Neuronal stem cell (in vitro differentiated cells): Measurements from ENCODE around the gene DNTTIP2.
A peak's percentile ranks its signal among the peaks of the same experiment; 100 is the strongest.

ENCODE experiments used
- DNase-seq: peaks from one replicate; pipeline ENCODE4 v3.0.0-alpha.2; 2013; ENCODE audit warnings: low spot score
- H2AFZ ChIP-seq: one replicate; pipeline ENCODE4 v1.6.1; 2013; ENCODE audit warnings: mild to moderate bottlenecking, low read length, inconsistent platforms
- H2AK5ac ChIP-seq: 2 replicates; pipeline ENCODE4 v1.6.1; 2013; ENCODE audit warnings: low read depth, mild to moderate bottlenecking, inconsistent platforms, low read length, moderate library complexity, mixed read lengths
- H2BK120ac ChIP-seq: 2 replicates; pipeline ENCODE4 v1.6.1; 2013; ENCODE audit warnings: low read depth, mild to moderate bottlenecking, inconsistent platforms, low read length, moderate library complexity, mixed read lengths
- H2BK12ac ChIP-seq: one replicate; pipeline ENCODE4 v1.6.1; 2013; ENCODE audit warnings: low read length, inconsistent platforms
- H2BK15ac ChIP-seq: 2 replicates; pipeline ENCODE4 v1.6.1; 2013; ENCODE audit warnings: mild to moderate bottlenecking, low read length, inconsistent platforms, mixed read lengths
- H2BK5ac ChIP-seq: one replicate; pipeline ENCODE4 v1.6.1; 2013; ENCODE audit warnings: inconsistent platforms, mild to moderate bottlenecking, low read length, moderate library complexity
- H3K14ac ChIP-seq: one replicate; pipeline ENCODE4 v1.6.1; 2013; ENCODE audit warnings: low read length, inconsistent platforms
- H3K18ac ChIP-seq: 2 replicates; pipeline ENCODE4 v1.6.1; 2013; ENCODE audit warnings: low read length, inconsistent platforms
- H3K23ac ChIP-seq: 2 replicates; pipeline ENCODE4 v1.6.1; 2013; ENCODE audit warnings: low read depth, mild to moderate bottlenecking, mixed read lengths, low read length, inconsistent platforms; ENCODE audit not compliant: poor library complexity
- H3K27ac ChIP-seq: replicated peaks from 3 replicates; pipeline ENCODE4 v1.5.1; 2013; ENCODE audit warnings: low read length, inconsistent platforms
- H3K27me3 ChIP-seq, 3 experiments: 2 replicates each; pipeline ENCODE4 v1.6.1; 2013; ENCODE audit warnings: low read length in 3 of 3, mild to moderate bottlenecking in 2 of 3, inconsistent platforms in 1 of 3, low read depth in 1 of 3, mixed read lengths in 1 of 3, moderate library complexity in 1 of 3; ENCODE audit not compliant: control insufficient read depth in 3 of 3, insufficient read depth in 3 of 3
- H3K36me3 ChIP-seq, 2 donors: replicated peaks in 1 of 2; 2 replicates each; pipeline ENCODE4 v1.6.1; 2013; ENCODE audit warnings: low read length in 2 of 2; ENCODE audit not compliant: control insufficient read depth in 2 of 2, insufficient read depth in 2 of 2
- H3K4ac ChIP-seq: 2 replicates; pipeline ENCODE4 v1.6.1; 2013; ENCODE audit warnings: inconsistent platforms, mild to moderate bottlenecking, low read length, moderate library complexity
- H3K4me1 ChIP-seq, 2 donors: 1 replicate in 1 of 2; 2 replicates in 1 of 2; pipeline ENCODE4 v1.6.1; 2013; ENCODE audit warnings: low read length in 2 of 2, low read depth in 1 of 2; ENCODE audit not compliant: control insufficient read depth in 2 of 2, insufficient read depth in 1 of 2
- H3K4me2 ChIP-seq: one replicate; pipeline ENCODE4 v1.6.1; 2013; ENCODE audit warnings: mild to moderate bottlenecking, low read length, inconsistent platforms; ENCODE audit not compliant: insufficient read depth, poor library complexity, severe bottlenecking
- H3K4me3 ChIP-seq, 2 donors: 2 replicates each; pipeline ENCODE4 v1.5.1; 2013; ENCODE audit warnings: low read length in 2 of 2, mild to moderate bottlenecking in 2 of 2, inconsistent platforms in 1 of 2, moderate library complexity in 1 of 2
- H3K79me1 ChIP-seq: one replicate; pipeline ENCODE4 v1.6.1; 2013; ENCODE audit warnings: low read depth, mild to moderate bottlenecking, inconsistent platforms, low read length, moderate library complexity
- H3K9ac ChIP-seq: one replicate; pipeline ENCODE4 v1.6.1; 2013; ENCODE audit warnings: mild to moderate bottlenecking, low read depth, low read length, inconsistent platforms; ENCODE audit not compliant: poor library complexity
- H3K9me3 ChIP-seq, 2 donors: replicated peaks in 1 of 2; 2 replicates each; pipeline versions ENCODE3 to v1.6.1; 2013; ENCODE audit warnings: low read length in 2 of 2, mild to moderate bottlenecking in 2 of 2, inconsistent platforms in 1 of 2, low read depth in 1 of 2, mixed read lengths in 1 of 2, moderate library complexity in 1 of 2; ENCODE audit not compliant: control insufficient read depth in 2 of 2, insufficient read depth in 1 of 2
- H4K8ac ChIP-seq: one replicate; pipeline ENCODE4 v1.6.1; 2013; ENCODE audit warnings: low read depth, mild to moderate bottlenecking, inconsistent platforms, low read length, moderate library complexity
- H4K91ac ChIP-seq: one replicate; pipeline ENCODE4 v1.6.1; 2013; ENCODE audit warnings: low read length, low read depth, mild to moderate bottlenecking, inconsistent platforms; ENCODE audit not compliant: poor library complexity
- WGBS, 2 donors: extraction: QIAGEN DNeasy Blood & Tissue Kit; methylation state at CpG; one replicate each; pipeline ENCODE4 v1.1.7; 2013; ENCODE audit warnings: missing lambda C conversion rate in 2 of 2, mixed read lengths in 1 of 2; ENCODE audit not compliant: insufficient read length in 2 of 2, insufficient replicate concordance in 1 of 2; ENCODE audit errors: extremely low coverage in 2 of 2; 5-methylcytosine and 5-hydroxymethylcytosine counted together

DNTTIP2 gene

DNA sequence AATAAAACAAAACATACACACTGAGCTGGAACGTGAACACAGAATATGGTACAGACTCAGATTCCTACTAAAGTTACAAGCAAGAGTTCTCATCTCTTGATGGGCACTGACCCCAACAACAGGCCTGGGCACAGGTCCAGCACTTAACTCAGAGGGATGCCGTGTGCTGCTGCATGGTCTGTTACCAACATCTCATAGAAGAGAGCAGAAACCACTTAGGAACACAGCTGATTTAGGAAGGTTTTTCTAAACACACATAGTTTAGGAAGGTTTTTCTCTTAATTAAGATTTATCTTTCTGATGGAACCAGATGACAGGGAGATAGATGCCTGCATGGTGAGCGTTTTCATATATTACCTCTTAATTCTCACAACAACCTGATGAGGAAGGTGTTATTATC is 28.7 kb upstream of the DNTTIP2 start:
- Histone ChIP-seq H3K27me3 (no peaks in the 10 kb centered on the region), H2BK15ac (no peak overlapping the region), H4K8ac (no peak overlapping the region), H3K27ac (no peak overlapping the region), H3K4me1 (peaks cover 1 to 5% of the 10 kb centered on the region in 2 donors), H3K36me3 (no peaks in the 10 kb centered on the region), H3K14ac (no peak overlapping the region), H3K79me1 (peaks cover 2% of the 10 kb centered on the region), H3K9ac (no peak overlapping the region), H3K4me2 (no peak overlapping the region), H4K91ac (no peak overlapping the region), H2BK120ac (no peak overlapping the region), H3K18ac (no peak overlapping the region), H3K23ac (no peak overlapping the region), H2BK12ac (no peak overlapping the region), H3K4me3 (peak overlapping the region in 1 of 2 donors; percentile 73), H2BK5ac (no peak overlapping the region), H2AFZ (no peak overlapping the region), H3K9me3 (no peaks in the 10 kb centered on the region), H3K4ac (no peak overlapping the region), H2AK5ac (no peak overlapping the region)
- no peak for DNase-seq
- no CpG with 5 or more reads among the region's 3 CpGs for WGBS, 2 donors

DNA sequence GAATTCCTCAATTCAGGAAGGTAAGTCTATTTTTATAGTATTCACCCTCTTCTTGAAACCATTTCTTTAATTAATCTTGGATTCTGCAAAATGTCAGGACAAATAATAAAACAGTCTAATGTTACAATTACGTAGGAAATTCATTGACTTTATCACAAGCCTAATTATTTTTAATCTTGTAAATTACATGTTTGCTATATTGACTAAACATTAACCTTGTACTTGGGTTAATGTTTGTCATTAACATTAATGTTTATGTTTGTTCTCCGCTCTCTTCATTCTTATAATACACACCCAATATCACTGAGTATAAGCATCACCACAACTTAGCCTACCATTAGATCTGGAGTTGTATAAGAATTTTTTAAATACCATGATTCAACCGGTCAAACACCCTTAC is 27.5 kb upstream of the DNTTIP2 start:
- Histone ChIP-seq H3K4me1 (peaks cover 1 to 5% of the 10 kb centered on the region in 2 donors), H3K9me3 (no peaks in the 10 kb centered on the region), H2BK120ac (no peak overlapping the region), H3K4ac (no peak overlapping the region), H2AK5ac (no peak overlapping the region), H3K9ac (no peak overlapping the region), H2BK12ac (no peak overlapping the region), H2AFZ (no peak overlapping the region), H4K8ac (no peak overlapping the region), H3K14ac (no peak overlapping the region), H3K4me2 (no peak overlapping the region), H3K18ac (no peak overlapping the region), H3K79me1 (peaks cover 2% of the 10 kb centered on the region), H3K36me3 (no peaks in the 10 kb centered on the region), H3K23ac (no peak overlapping the region), H3K27ac (no peak overlapping the region), H2BK5ac (no peak overlapping the region), H2BK15ac (no peak overlapping the region), H3K4me3 (no peak overlapping the region), H4K91ac (no peak overlapping the region), H3K27me3 (no peaks in the 10 kb centered on the region)
- no peak for DNase-seq
- whole genome bisulfite sequencing, 2 donors, result no CpG with 5 or more reads among the region's 3 CpGs

DNA sequence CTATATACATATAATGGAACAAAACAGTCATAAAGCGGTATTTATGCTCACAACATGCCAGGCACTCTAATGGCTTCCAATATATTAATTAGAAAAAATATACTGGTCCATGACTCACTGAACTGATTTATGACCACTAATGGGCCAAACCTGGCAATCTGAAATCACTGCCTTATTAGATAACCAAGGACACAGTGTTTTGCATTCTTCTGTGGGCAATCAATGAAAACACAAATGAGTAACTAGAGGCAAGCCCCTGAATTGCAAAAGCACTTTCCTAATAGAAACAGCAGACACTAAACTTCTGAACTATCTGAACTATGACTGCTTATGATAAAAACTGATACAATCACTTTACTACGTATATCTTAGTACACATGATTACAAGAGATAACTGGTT is 26.7 kb upstream of the DNTTIP2 start:
- H3K4me1 ChIP-seq, result peaks cover 1 to 5% of the 10 kb centered on the region in 2 donors
- no peaks in the 10 kb centered on the region for H3K27me3 ChIP-seq
- H3K14ac ChIP-seq, result no peak overlapping the region
- no peak overlapping the region for H4K8ac ChIP-seq
- no peaks in the 10 kb centered on the region for H3K9me3 ChIP-seq
- H2BK15ac ChIP-seq, result no peak overlapping the region
- H2AFZ ChIP-seq, result no peak overlapping the region
- H3K4ac ChIP-seq, result no peak overlapping the region
- H2BK120ac ChIP-seq, result no peak overlapping the region
- H2AK5ac ChIP-seq, result no peak overlapping the region
- H3K4me3 ChIP-seq, result no peak overlapping the region
- H3K23ac ChIP-seq, result no peak overlapping the region
- peaks cover 0 to 4% of the 10 kb centered on the region in 2 donors for H3K36me3 ChIP-seq
- no peak overlapping the region for H3K4me2 ChIP-seq
- peaks cover 2% of the 10 kb centered on the region for H3K79me1 ChIP-seq
- H4K91ac ChIP-seq, result no peak overlapping the region
- H3K9ac ChIP-seq, result no peak overlapping the region
- H2BK12ac ChIP-seq, result no peak overlapping the region
- no CpG with 5 or more reads among the region's 2 CpGs for WGBS, 2 donors
- no peak overlapping the region for H2BK5ac ChIP-seq
- H3K18ac ChIP-seq, result no peak overlapping the region
- H3K27ac ChIP-seq, result no peak overlapping the region
- DNase-seq, result no peak

DNA sequence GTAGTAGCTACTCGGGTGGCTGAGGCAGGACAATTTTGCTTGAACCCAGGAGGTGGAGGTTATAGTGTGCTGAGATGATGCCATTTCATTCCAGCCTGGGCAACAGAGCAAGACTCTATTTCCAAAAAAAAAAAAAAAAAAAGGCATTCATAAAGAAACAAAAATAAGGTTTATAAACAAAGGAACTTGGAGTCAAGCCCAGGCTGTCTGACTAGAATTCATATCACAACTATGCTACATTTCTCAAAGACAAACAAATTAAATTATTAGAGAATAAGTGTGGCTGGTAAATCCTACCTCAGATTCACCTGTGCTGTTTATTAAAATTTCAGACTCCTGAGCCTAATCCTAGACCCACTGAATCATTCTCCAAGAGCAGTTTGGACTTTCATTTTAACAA is 26.0 kb upstream of the DNTTIP2 start:
- H3K4me1 ChIP-seq, result peaks cover 1 to 5% of the 10 kb centered on the region in 2 donors
- DNase-seq, result no peak
- H3K36me3 ChIP-seq, result peaks cover 0 to 8% of the 10 kb centered on the region in 2 donors
- no peak overlapping the region for H3K4me2 ChIP-seq
- no peak overlapping the region for H2BK120ac ChIP-seq
- H3K4me3 ChIP-seq, result no peak overlapping the region
- no peak overlapping the region for H4K91ac ChIP-seq
- no peak overlapping the region for H2BK12ac ChIP-seq
- no peak overlapping the region for H4K8ac ChIP-seq
- no peak overlapping the region for H2AK5ac ChIP-seq
- H2AFZ ChIP-seq, result no peak overlapping the region
- no peak overlapping the region for H2BK15ac ChIP-seq
- no peak overlapping the region for H3K4ac ChIP-seq
- H3K14ac ChIP-seq, result no peak overlapping the region
- peaks cover 2% of the 10 kb centered on the region for H3K79me1 ChIP-seq
- WGBS, 2 donors, result no CpG with 5 or more reads among the region's 1 CpG
- H3K23ac ChIP-seq, result no peak overlapping the region
- H3K27me3 ChIP-seq, result no peaks in the 10 kb centered on the region
- no peak overlapping the region for H3K9ac ChIP-seq
- H3K18ac ChIP-seq, result no peak overlapping the region
- H2BK5ac ChIP-seq, result no peak overlapping the region
- no peaks in the 10 kb centered on the region for H3K9me3 ChIP-seq
- no peak overlapping the region for H3K27ac ChIP-seq
